M059J (cell line): ENCODE measurements around the gene TANGO2. TPM values are rescaled to one million over a fixed set of nuclear protein-coding genes. Genes with fewer than 3 reads are reported as not detected.
"Not testable (repeated sequence)": the region's sequence is repeated elsewhere in the genome, so short reads cannot be mapped to it uniquely, and the experiment has no call there.

ENCODE experiments used
- DNase-seq: peaks from one replicate; pipeline ENCODE4 v3.0.0-alpha.2; 2012; ENCODE audit warnings: low read depth
- total RNA-seq: library from RNA; depleted of rRNA; stranded (reverse); fragments of >200 nt; shearing (Covaris generic); gene quantifications from 2 replicates; pipeline ENCODE4 v1.2.3, GENCODE V29; 2014

TANGO2 gene
- total RNA-seq, 1 experiment from 2014 or later = 36.1 TPM

GRCh38 chr22:20062766-20063083, 41.8 kb downstream of the TANGO2 start:
- peak; percentile 93 for DNase-seq

- DNase-seq = no peak
Measured at GRCh38 chr22:20063271-20064139, 42.6 kb downstream of the TANGO2 start.

GRCh38 chr22:20064140-20064480, 43.2 kb downstream of the TANGO2 start:
- DNase-seq = no peak

- DNase-seq = no peak
Measured at GRCh38 chr22:20064545-20065262, 43.8 kb downstream of the TANGO2 start.

GRCh38 chr22:20065896-20066616, 45.1 kb downstream of the TANGO2 start:
- DNase-seq = no peak

- no peak for DNase-seq
Measured at GRCh38 chr22:20066617-20067383, 45.9 kb downstream of the TANGO2 start.

GRCh38 chr22:20067384-20067682, 46.4 kb downstream of the TANGO2 start:
- DNase-seq = not testable (repeated sequence)

- DNase-seq = no peak
Measured at GRCh38 chr22:20068640-20069039, 47.7 kb downstream of the TANGO2 start.

- DNase-seq = no peak
Measured at GRCh38 chr22:20069331-20070042, 48.6 kb downstream of the TANGO2 start.

- no peak for DNase-seq
Measured at GRCh38 chr22:20071524-20071972, 50.6 kb downstream of the TANGO2 start.

GRCh38 chr22:20076627-20077172, 55.8 kb downstream of the TANGO2 start:
- no peak for DNase-seq

- DNase-seq = peak; percentile 90
Measured at GRCh38 chr22:20079745-20080444, 59.0 kb downstream of the TANGO2 start, which contains the start of gene DGCR8. DGCR8 (plus strand) TSS chr22:20080241; CDS start chr22:20085964, 5,723 bp downstream.

- peak; percentile 56 for DNase-seq
Measured at GRCh38 chr22:20080445-20080775, 59.5 kb downstream of the TANGO2 start.

- peak; percentile 63 for DNase-seq
Measured at GRCh38 chr22:20080776-20081654, 60.1 kb downstream of the TANGO2 start.

GRCh38 chr22:20083157-20083890, 62.4 kb downstream of the TANGO2 start:
- DNase-seq = no peak

GRCh38 chr22:20083891-20084546, 63.1 kb downstream of the TANGO2 start:
- DNase-seq = no peak

- no peak for DNase-seq
Measured at GRCh38 chr22:20084547-20085413, 63.9 kb downstream of the TANGO2 start.
